NT2/D1 (cell line): Measurements from ENCODE around the gene IL17C.

Source experiments
- SUZ12 ChIP-seq: IDR thresholded peaks from 2 replicates; pipeline ENCODE4 v1.6.1; 2011; ENCODE audit not compliant: insufficient read length, insufficient read depth; ENCODE audit errors: extremely low read depth
- YY1 ChIP-seq: IDR thresholded peaks from 2 replicates; pipeline ENCODE4 v1.6.1; 2011; ENCODE audit not compliant: insufficient read length, insufficient read depth
- ZNF274 ChIP-seq: IDR thresholded peaks from 2 replicates; pipeline ENCODE4 v1.6.1; 2011; ENCODE audit warnings: mild to moderate bottlenecking, low read depth, low read length

DNA sequence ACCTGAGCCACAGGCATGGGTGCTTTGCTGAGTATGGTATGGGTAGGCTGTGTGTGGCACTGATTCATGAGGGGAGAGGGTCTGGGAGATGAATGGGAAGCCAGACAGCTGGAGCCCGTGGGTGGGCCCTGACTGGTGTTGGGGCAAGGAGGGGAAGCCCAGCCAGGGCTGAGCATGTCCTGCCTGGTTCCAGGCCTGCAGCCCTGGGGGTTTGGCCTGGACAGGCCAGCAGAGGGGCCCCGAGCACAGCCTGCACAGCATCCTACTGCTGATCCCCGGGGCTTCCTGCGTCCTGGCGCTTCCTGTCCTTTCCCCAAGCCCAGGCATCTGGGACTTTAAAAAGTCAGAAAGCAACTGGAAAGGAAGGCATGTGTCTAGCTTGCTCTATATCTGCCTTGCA, 29.1 kb downstream of the IL17C start:
- TF ChIP-seq YY1, result no peak
- no peak for TF ChIP-seq ZNF274
- no peak for TF ChIP-seq SUZ12
